ENCODE data around the gene PGK2.

DNA sequence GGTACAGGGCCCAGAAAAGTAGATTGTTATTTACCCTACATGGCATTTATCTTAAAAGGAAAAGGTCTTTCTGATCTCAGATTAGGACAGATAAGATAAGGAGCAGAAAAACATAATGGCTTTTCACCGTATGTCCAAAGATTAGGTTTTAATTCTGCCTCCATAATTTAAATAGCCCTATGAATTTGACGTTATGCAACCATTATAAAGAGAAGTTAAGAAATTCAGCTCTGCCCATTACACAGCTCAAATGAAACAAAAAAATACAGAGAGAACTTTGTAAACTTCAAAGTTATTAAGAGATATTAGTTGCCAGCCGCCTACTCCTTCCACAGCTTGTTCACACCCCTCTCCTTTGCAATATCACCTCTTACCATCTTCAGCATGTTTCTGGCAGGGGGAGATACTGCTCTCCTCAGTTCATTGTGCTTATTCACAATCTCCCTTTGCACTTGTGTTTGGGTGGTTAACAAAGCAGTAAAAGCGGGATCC, 51.0 kb downstream of the PGK2 start:
- TF ChIP-seq POLR2AphosphoS5 (IDR thresholded peaks at IDR 0.05; ENCODE audit: low read depth, low read length) (no peak), POLR2A (IDR thresholded peaks at IDR 0.05; ENCODE audit: low read depth, low read length) (no peak), TAF1 (IDR thresholded peaks at IDR 0.05; ENCODE audit: low read depth, low read length) (no peak), SPI1 (IDR thresholded peaks at IDR 0.05; ENCODE audit: low read depth, low read length) (no peak), POU2F2 (IDR thresholded peaks at IDR 0.05; ENCODE audit: low read depth, low read length) (no peak)
